ENCODE measurements around the gene CELSR1.

The CELSR1 gene

DNA sequence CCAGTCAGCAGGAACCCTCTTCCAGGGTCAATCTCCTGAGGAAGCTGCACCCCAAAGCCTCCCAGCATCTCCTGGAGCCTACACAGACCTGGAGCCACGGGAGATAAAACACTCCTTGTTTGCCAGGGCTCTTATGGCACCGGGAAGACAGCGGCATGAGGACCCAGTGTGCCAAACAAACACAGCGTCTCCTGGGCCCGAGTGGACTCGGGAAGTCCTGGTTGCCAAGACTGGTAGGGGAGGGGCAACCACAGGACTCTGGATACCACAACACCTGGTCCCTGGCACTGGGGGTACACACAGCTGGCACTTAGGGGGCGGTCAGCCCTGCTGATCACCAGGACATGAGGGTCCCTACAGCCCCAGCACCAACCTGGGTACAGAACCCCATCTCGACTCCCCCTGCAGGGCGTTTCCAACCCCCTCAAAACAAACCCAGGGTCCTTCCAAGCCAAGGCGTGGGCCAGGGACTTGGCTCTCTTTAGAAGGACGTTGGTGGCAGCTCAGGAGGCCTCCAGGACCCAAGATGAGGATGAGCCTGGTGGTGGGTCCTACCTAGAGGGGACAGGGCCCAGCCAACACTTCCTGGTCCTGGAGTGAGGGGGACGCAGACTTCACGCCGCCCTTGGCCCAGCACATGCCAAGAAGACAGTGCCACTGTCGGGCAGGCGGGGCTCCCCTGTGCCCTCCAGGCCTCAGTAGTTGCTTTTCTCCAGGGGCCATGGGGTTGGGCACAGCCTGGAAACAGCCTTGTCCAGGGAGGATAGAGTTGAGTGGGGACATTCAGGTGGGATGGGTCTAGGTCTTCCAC is 85.0 kb downstream of the CELSR1 start:
- no peak for DNase-seq (ENCODE audit: low read depth in 1 of 2, low spot score in 1 of 2)
- TF ChIP-seq SPI1 (IDR thresholded peaks at IDR 0.05; ENCODE audit: borderline replicate concordance, low read depth) (no peak), POLR2AphosphoS5 (IDR thresholded peaks at IDR 0.05; ENCODE audit: low read depth) (no peak), CTCF (IDR thresholded peaks at IDR 0.05; ENCODE audit: insufficient read depth, low read length) (no peak), GABPA (IDR thresholded peaks at IDR 0.05; ENCODE audit: low read depth) (no peak)
- TF ChIP-seq, protein P1, sequence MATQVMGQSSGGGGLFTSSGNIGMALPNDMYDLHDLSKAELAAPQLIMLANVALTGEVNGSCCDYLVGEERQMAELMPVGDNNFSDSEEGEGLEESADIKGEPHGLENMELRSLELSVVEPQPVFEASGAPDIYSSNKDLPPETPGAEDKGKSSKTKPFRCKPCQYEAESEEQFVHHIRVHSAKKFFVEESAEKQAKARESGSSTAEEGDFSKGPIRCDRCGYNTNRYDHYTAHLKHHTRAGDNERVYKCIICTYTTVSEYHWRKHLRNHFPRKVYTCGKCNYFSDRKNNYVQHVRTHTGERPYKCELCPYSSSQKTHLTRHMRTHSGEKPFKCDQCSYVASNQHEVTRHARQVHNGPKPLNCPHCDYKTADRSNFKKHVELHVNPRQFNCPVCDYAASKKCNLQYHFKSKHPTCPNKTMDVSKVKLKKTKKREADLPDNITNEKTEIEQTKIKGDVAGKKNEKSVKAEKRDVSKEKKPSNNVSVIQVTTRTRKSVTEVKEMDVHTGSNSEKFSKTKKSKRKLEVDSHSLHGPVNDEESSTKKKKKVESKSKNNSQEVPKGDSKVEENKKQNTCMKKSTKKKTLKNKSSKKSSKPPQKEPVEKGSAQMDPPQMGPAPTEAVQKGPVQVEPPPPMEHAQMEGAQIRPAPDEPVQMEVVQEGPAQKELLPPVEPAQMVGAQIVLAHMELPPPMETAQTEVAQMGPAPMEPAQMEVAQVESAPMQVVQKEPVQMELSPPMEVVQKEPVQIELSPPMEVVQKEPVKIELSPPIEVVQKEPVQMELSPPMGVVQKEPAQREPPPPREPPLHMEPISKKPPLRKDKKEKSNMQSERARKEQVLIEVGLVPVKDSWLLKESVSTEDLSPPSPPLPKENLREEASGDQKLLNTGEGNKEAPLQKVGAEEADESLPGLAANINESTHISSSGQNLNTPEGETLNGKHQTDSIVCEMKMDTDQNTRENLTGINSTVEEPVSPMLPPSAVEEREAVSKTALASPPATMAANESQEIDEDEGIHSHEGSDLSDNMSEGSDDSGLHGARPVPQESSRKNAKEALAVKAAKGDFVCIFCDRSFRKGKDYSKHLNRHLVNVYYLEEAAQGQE (IDR thresholded peaks at IDR 0.05; ENCODE audit: insufficient replicate concordance, low read depth) = no peak
- Histone ChIP-seq H3K27ac (replicated peaks) (no peak overlapping the region), H3K27me3 (ENCODE audit: insufficient read depth, poor library complexity, severe bottlenecking) (peaks cover 2% of the 10 kb centered on the region), H3K4me3 (replicated peaks; ENCODE audit: insufficient read depth, low read length) (no peak overlapping the region)

DNA sequence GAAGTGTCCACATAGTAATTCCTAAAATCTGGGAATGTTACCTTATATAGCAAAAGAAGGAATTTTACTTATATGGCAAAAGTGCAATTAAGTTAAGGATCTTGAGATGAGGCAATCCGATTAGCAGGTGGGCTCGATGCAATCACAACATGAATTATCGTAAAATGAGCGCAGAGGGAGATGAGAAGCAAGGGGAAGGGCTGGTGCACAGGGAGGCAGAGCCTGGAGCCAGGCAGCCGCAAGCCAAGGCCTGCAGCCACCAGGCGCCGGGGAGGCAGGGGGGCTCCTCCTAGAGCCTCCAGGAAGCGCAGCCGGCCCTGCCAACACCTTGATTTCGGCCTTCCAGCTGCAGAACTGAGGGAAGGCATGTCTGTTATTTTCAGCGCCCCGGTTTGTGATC is 85.7 kb downstream of the CELSR1 start:
- TF ChIP-seq POLR2AphosphoS5 (IDR thresholded peaks at IDR 0.05; ENCODE audit: low read depth) (no peak), CTCF (IDR thresholded peaks at IDR 0.05; ENCODE audit: insufficient read depth, low read length) (no peak), SPI1 (IDR thresholded peaks at IDR 0.05; ENCODE audit: borderline replicate concordance, low read depth) (no peak), GABPA (IDR thresholded peaks at IDR 0.05; ENCODE audit: low read depth) (no peak)
- TF ChIP-seq, protein P1 (IDR thresholded peaks at IDR 0.05; ENCODE audit: insufficient replicate concordance, low read depth) = no peak
- H3K27ac ChIP-seq (replicated peaks) = no peak overlapping the region
- no peak for DNase-seq (ENCODE audit: low read depth in 1 of 2, low spot score in 1 of 2)
- peaks cover 2% of the 10 kb centered on the region for H3K27me3 ChIP-seq (ENCODE audit: insufficient read depth, poor library complexity, severe bottlenecking)
- H3K4me3 ChIP-seq (replicated peaks; ENCODE audit: insufficient read depth, low read length) = no peak overlapping the region

GRCh38 chr22:46450931-46451561 is 86.4 kb downstream of the CELSR1 start:
- no peak for TF ChIP-seq GABPA (IDR thresholded peaks at IDR 0.05; ENCODE audit: low read depth)
- no peak for TF ChIP-seq SPI1 (IDR thresholded peaks at IDR 0.05; ENCODE audit: borderline replicate concordance, low read depth)
- TF ChIP-seq, protein P1 (IDR thresholded peaks at IDR 0.05; ENCODE audit: insufficient replicate concordance, low read depth) = no peak
- TF ChIP-seq POLR2AphosphoS5 (IDR thresholded peaks at IDR 0.05; ENCODE audit: low read depth) = no peak
- no peak for TF ChIP-seq CTCF (IDR thresholded peaks at IDR 0.05; ENCODE audit: insufficient read depth, low read length)
- no peak overlapping the region for H3K27ac ChIP-seq (replicated peaks)
- no peak for DNase-seq (ENCODE audit: low read depth in 1 of 2, low spot score in 1 of 2)
- H3K4me3 ChIP-seq (replicated peaks; ENCODE audit: insufficient read depth, low read length) = no peak overlapping the region
- peaks cover 2% of the 10 kb centered on the region for H3K27me3 ChIP-seq (ENCODE audit: insufficient read depth, poor library complexity, severe bottlenecking)
